ENCODE measurements around the gene PTPRD. TPM values are rescaled to one million over a fixed set of nuclear protein-coding genes. Genes with fewer than 3 reads are reported as not detected.
"Not testable (repeated sequence)": the region's sequence is repeated elsewhere in the genome, so short reads cannot be mapped to it uniquely, and the experiment has no call there.

The PTPRD gene
- total RNA-seq, 1 donor from 2014 or later: 1.8 TPM

- no peak for DNase-seq (ENCODE audit: low read depth in 2 of 2)
These were observed 1091.6 kb downstream of the PTPRD start for GRCh38 chr9:9521033-9521779.

GRCh38 chr9:9504869-9505268 lies 1107.9 kb downstream of the PTPRD start:
- DNase-seq (ENCODE audit: low read depth in 2 of 2): no peak

GRCh38 chr9:9499546-9499945 lies 1113.3 kb downstream of the PTPRD start:
- no peak for DNase-seq (ENCODE audit: low read depth in 2 of 2)

GRCh38 chr9:9498846-9499245 lies 1114.0 kb downstream of the PTPRD start:
- DNase-seq (ENCODE audit: low read depth in 2 of 2): no peak

GRCh38 chr9:9498128-9498527 lies 1114.7 kb downstream of the PTPRD start:
- no peak for DNase-seq (ENCODE audit: low read depth in 2 of 2)

GRCh38 chr9:9494336-9494735 lies 1118.5 kb downstream of the PTPRD start:
- DNase-seq (ENCODE audit: low read depth in 2 of 2): no peak

- no peak for DNase-seq (ENCODE audit: low read depth in 2 of 2)
These were observed 1120.3 kb downstream of the PTPRD start for GRCh38 chr9:9492506-9492905.

GRCh38 chr9:9489183-9489582 lies 1123.6 kb downstream of the PTPRD start:
- no peak for DNase-seq (ENCODE audit: low read depth in 2 of 2)

GRCh38 chr9:9483175-9483574 lies 1129.6 kb downstream of the PTPRD start:
- no peak for DNase-seq (ENCODE audit: low read depth in 2 of 2)

- DNase-seq (ENCODE audit: low read depth in 2 of 2): no peak
These were observed 1134.1 kb downstream of the PTPRD start for GRCh38 chr9:9478741-9479140.

- DNase-seq (ENCODE audit: low read depth in 2 of 2): no peak
These were observed 1143.5 kb downstream of the PTPRD start for GRCh38 chr9:9469271-9469670.

- DNase-seq (ENCODE audit: low read depth in 2 of 2): not testable (repeated sequence)
These were observed 1170.9 kb downstream of the PTPRD start for GRCh38 chr9:9441874-9442273.

GRCh38 chr9:9437641-9438040 lies 1175.2 kb downstream of the PTPRD start:
- no peak for DNase-seq (ENCODE audit: low read depth in 2 of 2)

GRCh38 chr9:9426454-9426853 lies 1186.3 kb downstream of the PTPRD start:
- not testable (repeated sequence) for DNase-seq (ENCODE audit: low read depth in 2 of 2)

GRCh38 chr9:9412241-9412640 lies 1200.6 kb downstream of the PTPRD start:
- no peak for DNase-seq (ENCODE audit: low read depth in 2 of 2)

- no peak for DNase-seq (ENCODE audit: low read depth in 2 of 2)
These were observed 1202.1 kb downstream of the PTPRD start for GRCh38 chr9:9410736-9411135.

- DNase-seq (ENCODE audit: low read depth in 2 of 2): no peak
These were observed 1212.8 kb downstream of the PTPRD start for GRCh38 chr9:9399982-9400381.

GRCh38 chr9:9396518-9396917 lies 1216.3 kb downstream of the PTPRD start:
- no peak for DNase-seq (ENCODE audit: low read depth in 2 of 2)

GRCh38 chr9:9395539-9395938 lies 1217.3 kb downstream of the PTPRD start:
- DNase-seq (ENCODE audit: low read depth in 2 of 2): no peak

GRCh38 chr9:9392755-9393154 lies 1220.0 kb downstream of the PTPRD start:
- no peak for DNase-seq (ENCODE audit: low read depth in 2 of 2)

- DNase-seq (ENCODE audit: low read depth in 2 of 2): no peak
These were observed 1222.9 kb downstream of the PTPRD start for GRCh38 chr9:9389904-9390303.

- no peak for DNase-seq (ENCODE audit: low read depth in 2 of 2)
These were observed 1225.2 kb downstream of the PTPRD start for GRCh38 chr9:9387511-9388115.

GRCh38 chr9:9362332-9362731 lies 1250.5 kb downstream of the PTPRD start:
- no peak for DNase-seq (ENCODE audit: low read depth in 2 of 2)

All from dermis microvascular lymphatic vessel endothelial cell (primary cell).